ENCODE results near the gene LSM4. TPM values are rescaled to one million over a fixed set of nuclear protein-coding genes. Genes with fewer than 3 reads are reported as not detected.
"Not testable (repeated sequence)": the region's sequence is repeated elsewhere in the genome, so short reads cannot be mapped to it uniquely, and the experiment has no call there.

LSM4 gene
- polyA plus RNA-seq, 1 donor from 2014 or later, result 137 TPM

DNA sequence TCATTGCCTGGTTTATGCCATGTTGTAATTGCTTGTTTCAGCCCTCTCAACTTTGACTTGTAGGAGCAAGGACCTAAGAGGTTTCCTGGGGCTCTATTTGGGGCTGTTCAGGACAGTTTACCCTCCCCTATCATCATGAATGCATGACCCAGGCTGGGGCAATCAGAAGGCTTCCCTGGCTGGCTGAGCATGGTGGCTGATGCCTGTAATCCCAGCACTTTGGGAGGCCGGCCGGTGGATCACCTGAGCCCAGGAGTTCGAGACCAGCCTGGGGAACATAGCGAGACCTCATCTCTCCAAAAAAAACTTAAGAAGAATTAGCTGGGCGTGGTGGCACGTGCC is 6.1 kb upstream of the LSM4 start:
- H3K4me1 Mint-ChIP-seq, result peaks cover 6 to 7% (median 6%) of the 10 kb centered on the region in 3 donors
- H3K27ac Mint-ChIP-seq, result peak overlapping the region in 1 of 3 donors; percentile 57
- peak overlapping the region in 1 of 4 donors; percentile 49 for H3K4me3 Mint-ChIP-seq
- H3K27me3 Mint-ChIP-seq, result peaks cover 4% of the 10 kb centered on the region
- H3K36me3 Mint-ChIP-seq, result no peaks in the 10 kb centered on the region
- H3K9me3 Mint-ChIP-seq, result no peaks in the 10 kb centered on the region

DNA sequence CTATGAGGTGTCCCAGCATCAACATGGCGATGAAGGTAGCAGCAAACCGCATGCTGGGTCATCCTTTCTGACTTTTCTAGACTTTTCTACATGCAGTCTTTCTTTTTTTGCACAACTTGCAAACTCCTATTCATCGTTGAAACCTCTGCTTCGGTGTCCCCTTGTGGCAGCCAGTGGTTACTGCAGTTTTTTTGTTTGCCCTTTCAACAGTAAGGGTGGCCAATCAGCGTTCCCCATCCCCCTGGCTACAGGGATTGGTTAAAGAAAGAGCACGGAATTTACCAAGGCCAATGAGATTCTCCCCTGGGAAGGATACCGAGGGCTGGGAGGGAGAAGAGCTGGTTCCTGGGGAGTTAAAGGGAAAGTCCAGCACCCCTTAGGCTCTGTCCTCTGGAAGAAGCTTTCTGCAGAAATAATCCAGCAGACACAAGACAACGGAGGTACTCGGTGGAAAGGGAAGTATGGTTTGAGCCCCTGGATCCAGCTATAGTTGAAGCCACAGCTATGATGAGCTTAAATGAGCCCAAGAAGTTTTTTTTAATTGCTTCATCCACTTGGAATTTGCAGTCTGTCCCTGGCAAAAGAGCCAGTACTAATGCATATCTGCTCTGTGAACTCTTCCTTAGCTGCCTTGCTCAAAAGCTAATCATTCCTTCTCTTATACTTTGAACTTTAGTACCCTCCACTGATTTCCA is 5.6 kb upstream of the LSM4 start:
- peak overlapping the region in 2 of 3 donors; percentile 11 to 57 for H3K27ac Mint-ChIP-seq

DNA sequence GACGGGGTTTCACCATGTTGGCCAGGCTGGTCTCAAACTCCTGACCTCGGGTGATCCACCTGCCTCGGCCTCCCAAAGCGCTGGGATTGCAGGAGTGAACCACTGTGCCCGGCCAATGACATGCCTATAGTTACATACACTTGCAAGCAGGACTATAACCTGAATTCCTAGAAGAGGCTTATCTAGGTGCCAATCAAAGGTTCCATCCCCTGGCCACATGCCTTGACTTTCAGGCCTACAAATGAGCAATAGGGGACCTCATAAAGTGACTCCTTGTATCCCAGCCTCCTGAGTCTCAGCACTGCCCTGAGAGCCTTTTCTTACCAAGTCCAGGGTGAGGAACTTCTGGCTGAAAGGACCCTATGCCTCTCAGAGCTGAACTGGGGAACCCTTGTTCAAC is 3.9 kb upstream of the LSM4 start:
- Mint-ChIP-seq H3K4me1 (peaks cover 19 to 22% (median 20%) of the 10 kb centered on the region in 3 donors), H3K36me3 (no peaks in the 10 kb centered on the region), H3K9me3 (no peaks in the 10 kb centered on the region), H3K27ac (no peak overlapping the region), H3K4me3 (no peak overlapping the region), H3K27me3 (peaks cover 2% of the 10 kb centered on the region)

More for the DNA sequence above, 5.6 kb upstream of the LSM4 start:
- no peaks in the 10 kb centered on the region for H3K36me3 Mint-ChIP-seq
- peak overlapping the region; percentile 6 to 51 (median 34) for H3K4me3 Mint-ChIP-seq
- peaks cover 7 to 10% (median 9%) of the 10 kb centered on the region in 3 donors for H3K4me1 Mint-ChIP-seq
- H3K27me3 Mint-ChIP-seq, result peaks cover 4% of the 10 kb centered on the region
- no peaks in the 10 kb centered on the region for H3K9me3 Mint-ChIP-seq

DNA sequence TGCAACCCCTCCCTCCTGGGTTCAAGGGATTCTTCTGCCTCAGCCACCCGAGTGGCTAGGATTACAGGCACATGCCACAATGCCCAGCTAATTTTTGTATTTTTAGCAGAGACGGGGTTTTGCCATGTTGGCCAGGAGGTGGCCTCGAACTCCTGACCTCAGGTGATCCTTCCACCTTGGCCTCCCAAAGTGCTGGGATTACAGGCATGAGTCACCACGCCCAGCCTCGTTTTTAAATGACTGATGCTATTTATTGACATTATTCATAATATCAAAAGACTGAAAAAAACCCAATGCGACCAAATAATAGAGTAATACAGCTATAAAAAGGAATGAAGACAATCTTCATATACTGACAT is 1.5 kb upstream of the LSM4 start:
- not testable (repeated sequence) for H3K27me3 Mint-ChIP-seq, H3K9me3 Mint-ChIP-seq, H3K27ac Mint-ChIP-seq, H3K4me3 Mint-ChIP-seq, H3K36me3 Mint-ChIP-seq
- peaks cover 30 to 33% (median 32%) of the 10 kb centered on the region in 3 donors for H3K4me1 Mint-ChIP-seq

DNA sequence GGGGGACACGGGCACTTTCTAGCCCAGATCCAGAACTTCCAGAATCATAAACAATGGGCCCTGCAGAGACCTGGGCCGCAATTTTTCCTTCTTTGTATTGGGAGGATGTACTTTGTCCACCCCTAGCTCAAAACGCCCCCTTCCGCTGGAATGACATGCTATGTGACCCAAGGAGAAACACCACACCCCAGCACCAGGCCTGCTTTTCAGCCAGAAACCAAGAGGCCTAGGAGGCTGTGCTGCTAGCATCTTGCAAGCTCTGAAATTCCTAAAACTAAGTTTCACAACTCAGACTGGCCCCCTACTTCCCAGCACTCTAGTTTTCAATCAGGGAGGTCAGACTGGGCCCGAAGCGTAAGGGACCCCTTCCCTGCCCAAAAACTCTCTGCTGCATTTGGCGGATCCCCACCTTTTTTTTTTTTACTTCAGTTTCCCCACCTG is 538 bp downstream of the LSM4 start:
- peaks cover 27 to 33% (median 31%) of the 10 kb centered on the region in 3 donors for H3K4me1 Mint-ChIP-seq
- H3K36me3 Mint-ChIP-seq, result no peaks in the 10 kb centered on the region
- peak overlapping the region; percentile 73 to 85 (median 82) for H3K27ac Mint-ChIP-seq
- H3K4me3 Mint-ChIP-seq, result peak overlapping the region; percentile 59 to 93 (median 87)
- no peaks in the 10 kb centered on the region for H3K27me3 Mint-ChIP-seq
- no peaks in the 10 kb centered on the region for H3K9me3 Mint-ChIP-seq

DNA sequence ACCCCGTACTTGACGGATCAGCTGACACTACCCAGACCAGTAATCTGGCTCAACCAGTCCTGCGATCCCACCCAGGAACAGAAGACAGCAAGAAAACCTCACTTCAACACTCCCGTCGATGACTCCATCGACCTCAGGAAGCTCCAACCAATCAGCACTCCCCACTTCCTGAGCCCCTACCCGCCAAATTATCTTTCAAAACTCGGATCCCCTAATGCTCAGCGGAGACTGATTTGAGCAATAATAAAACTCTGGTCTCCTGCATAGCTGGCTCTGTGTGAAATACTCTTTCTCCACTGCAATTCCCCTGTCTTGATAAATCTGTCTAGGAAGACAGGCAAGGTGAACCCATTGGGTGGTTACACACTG is 1.2 kb downstream of the LSM4 start:
- no peaks in the 10 kb centered on the region for H3K9me3 Mint-ChIP-seq
- no peaks in the 10 kb centered on the region for H3K27me3 Mint-ChIP-seq
- H3K4me1 Mint-ChIP-seq, result peaks cover 27 to 33% (median 31%) of the 10 kb centered on the region in 3 donors
- peak overlapping the region; percentile 59 to 93 (median 87) for H3K4me3 Mint-ChIP-seq
- no peaks in the 10 kb centered on the region for H3K36me3 Mint-ChIP-seq
- H3K27ac Mint-ChIP-seq, result peak overlapping the region in 2 of 3 donors; percentile 82 to 85

DNA sequence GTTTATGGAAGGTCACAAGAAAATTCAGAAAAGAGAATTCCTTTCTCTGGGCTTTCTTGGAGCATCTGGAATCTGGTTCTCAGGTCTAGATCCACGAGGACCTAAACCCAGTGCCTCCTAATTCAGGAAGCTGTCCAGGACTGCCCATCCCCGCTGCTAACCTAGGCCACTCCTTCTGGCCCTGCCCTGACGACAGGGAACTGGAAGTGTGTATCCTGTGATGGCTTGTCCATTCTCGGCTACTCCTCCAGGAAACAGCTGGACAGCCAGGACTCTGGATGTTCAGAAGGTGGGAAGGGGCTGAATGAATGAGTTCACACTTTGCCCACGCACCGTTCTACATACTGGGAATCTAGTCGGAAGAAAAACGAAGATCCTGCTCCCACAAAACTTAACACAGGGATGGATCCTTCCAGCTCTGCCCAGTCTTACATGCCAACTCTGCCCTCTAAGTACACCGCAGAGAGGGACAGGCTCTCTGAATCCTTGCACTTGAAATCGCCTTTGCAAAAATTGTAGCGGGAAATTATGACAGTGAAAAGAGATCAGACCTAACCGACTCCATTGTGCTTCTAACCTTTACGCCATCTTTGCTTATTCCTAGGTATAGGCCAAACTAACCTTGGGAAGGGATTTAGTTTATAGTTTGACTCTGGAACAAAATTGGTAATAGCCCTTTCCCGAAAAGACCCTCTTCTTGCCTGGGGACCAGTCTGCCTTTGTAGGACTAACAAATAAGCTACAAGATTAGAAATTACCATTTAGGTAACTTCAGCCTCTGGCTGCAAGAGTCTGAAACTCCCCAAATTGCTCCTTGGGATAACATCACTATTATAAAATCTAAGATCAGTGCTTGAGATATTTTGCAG is 1.8 kb downstream of the LSM4 start:
- H3K27me3 Mint-ChIP-seq, result no peaks in the 10 kb centered on the region
- H3K36me3 Mint-ChIP-seq, result no peaks in the 10 kb centered on the region
- H3K27ac Mint-ChIP-seq, result peak overlapping the region in 2 of 3 donors; percentile 82 to 85
- H3K4me1 Mint-ChIP-seq, result peaks cover 29 to 34% (median 32%) of the 10 kb centered on the region in 3 donors
- peak overlapping the region; percentile 54 to 91 (median 64) for H3K4me3 Mint-ChIP-seq
- no peaks in the 10 kb centered on the region for H3K9me3 Mint-ChIP-seq

DNA sequence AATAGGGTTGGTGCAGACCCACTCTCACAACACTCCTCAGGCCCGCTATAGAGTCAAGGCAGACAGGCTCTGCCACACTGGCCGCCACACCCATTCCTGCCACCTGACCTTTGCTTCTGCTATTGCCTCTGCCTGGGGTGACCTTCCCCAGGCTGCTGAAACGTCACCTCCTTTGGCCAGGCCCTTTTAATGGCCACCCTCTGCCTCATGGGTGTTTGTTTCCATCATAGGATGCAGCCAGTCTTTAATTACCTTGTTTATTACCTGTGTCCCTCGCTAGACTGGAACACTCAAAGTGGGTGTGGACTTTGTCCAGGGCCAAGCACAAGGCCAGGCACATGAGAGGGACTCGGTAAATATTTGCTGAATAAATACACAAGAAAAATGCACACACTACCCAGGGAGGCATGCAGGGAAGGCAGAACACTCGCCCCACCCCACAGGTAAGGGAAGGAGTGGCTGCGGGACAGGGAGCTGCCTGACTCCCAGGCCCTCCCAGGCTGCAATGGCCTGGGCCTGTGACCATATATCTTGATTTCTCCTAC is 3.2 kb downstream of the LSM4 start:
- no peaks in the 10 kb centered on the region for H3K27me3 Mint-ChIP-seq
- no peaks in the 10 kb centered on the region for H3K36me3 Mint-ChIP-seq
- peak overlapping the region in 1 of 3 donors; percentile 74 for H3K27ac Mint-ChIP-seq
- H3K9me3 Mint-ChIP-seq, result no peaks in the 10 kb centered on the region
- peaks cover 33 to 41% (median 34%) of the 10 kb centered on the region in 3 donors for H3K4me1 Mint-ChIP-seq
- peak overlapping the region in 2 of 4 donors; percentile 59 to 60 for H3K4me3 Mint-ChIP-seq

DNA sequence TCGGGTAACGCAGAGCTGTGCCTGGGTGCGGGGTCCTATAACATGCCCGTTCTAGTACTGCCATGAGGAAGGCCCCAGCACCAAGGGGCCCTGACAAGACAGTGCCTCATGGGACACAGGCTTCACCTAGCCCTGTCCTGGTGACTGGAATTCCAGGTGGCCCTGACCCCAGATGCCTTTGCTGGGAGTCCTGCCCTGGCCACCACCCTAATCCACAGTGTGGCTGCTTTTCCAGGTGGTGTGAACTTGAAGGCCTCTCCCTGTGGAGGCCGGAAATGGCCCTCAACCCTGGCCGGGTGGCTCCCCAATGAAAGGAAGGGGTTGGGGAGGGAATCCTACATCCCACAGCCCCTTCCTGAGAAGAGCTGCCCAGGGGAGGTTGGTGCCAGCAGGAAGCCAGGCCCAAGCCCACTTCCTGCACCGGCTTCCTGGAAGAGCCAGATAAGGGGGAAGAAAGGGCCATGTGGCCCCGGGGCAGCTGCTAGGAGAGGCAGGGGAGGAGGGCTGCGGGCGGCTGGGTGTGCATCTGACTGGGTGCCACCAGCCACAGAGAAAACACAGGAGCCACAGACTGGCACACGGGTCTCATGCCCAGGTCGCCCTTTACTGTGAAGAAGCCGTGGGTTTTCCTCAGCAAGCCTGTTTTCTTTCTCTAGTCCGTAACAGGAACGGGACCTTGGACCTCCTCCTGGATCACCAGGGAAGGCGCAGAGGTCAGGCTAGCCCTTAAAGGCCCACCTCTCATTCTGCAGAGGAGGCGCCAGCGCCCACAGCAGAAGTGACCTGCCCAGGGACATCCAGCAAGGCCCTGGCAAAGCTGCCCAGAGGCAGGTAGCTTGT is 4.7 kb downstream of the LSM4 start:
- H3K4me3 Mint-ChIP-seq, result peak overlapping the region in 2 of 4 donors; percentile 12 to 59
- H3K9me3 Mint-ChIP-seq, result no peaks in the 10 kb centered on the region
- peaks cover 26 to 36% (median 28%) of the 10 kb centered on the region in 3 donors for H3K4me1 Mint-ChIP-seq
- H3K27ac Mint-ChIP-seq, result peak overlapping the region; percentile 16 to 53 (median 47)
- no peaks in the 10 kb centered on the region for H3K36me3 Mint-ChIP-seq
- no peaks in the 10 kb centered on the region for H3K27me3 Mint-ChIP-seq

DNA sequence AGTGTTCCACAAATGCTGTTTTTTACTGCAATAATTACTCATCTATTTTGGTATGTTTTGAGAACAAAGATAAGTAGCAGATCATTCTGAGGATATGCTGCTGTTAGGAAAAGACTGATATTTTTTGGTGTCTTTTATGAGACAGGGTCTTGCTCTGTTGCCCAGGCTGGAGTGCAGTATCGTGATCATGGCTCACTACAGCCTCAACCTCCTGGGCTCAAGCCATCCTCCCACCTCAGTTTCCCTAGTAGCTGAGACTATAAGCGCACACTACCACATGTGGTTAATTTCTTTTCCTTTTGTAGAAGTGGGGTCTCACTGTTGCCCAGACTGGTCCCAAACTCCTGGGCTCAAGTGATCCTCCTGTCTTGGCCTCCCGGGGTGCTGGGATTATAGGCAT is 9.5 kb downstream of the LSM4 start:
- peak overlapping the region in 1 of 3 donors; percentile 51 for H3K27ac Mint-ChIP-seq
- no peaks in the 10 kb centered on the region for H3K9me3 Mint-ChIP-seq
- no peaks in the 10 kb centered on the region for H3K27me3 Mint-ChIP-seq
- H3K4me3 Mint-ChIP-seq, result no peak overlapping the region
- no peaks in the 10 kb centered on the region for H3K36me3 Mint-ChIP-seq
- H3K4me1 Mint-ChIP-seq, result peaks cover 6 to 14% (median 8%) of the 10 kb centered on the region in 3 donors

DNA sequence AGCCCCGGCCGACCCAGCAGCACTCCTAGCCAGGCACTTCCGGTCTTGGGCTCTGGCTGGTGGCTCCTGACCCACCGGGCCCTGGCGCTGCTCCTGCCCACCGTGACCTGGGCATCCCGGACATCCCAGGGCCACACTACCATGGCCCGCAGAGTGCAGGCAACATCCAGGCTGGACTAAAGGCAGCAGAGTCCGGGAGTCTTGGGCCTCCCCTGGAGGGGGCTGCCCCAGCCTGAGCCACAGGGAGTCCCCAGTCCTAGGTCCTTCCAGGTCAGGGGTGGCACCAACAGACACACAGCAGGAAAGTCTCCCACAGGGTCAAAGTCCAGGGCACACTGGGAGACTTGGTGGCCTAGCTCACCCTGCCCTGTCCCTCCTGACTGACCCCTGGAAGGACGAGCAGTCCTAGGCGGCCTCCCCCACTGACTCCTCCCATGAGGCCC is 10.8 kb downstream of the LSM4 start:
- Mint-ChIP-seq H3K4me1 (peaks cover 9 to 12% (median 10%) of the 10 kb centered on the region in 3 donors), H3K36me3 (peaks cover 2% of the 10 kb centered on the region), H3K27ac (no peak overlapping the region), H3K4me3 (no peak overlapping the region), H3K9me3 (no peaks in the 10 kb centered on the region), H3K27me3 (no peaks in the 10 kb centered on the region)

DNA sequence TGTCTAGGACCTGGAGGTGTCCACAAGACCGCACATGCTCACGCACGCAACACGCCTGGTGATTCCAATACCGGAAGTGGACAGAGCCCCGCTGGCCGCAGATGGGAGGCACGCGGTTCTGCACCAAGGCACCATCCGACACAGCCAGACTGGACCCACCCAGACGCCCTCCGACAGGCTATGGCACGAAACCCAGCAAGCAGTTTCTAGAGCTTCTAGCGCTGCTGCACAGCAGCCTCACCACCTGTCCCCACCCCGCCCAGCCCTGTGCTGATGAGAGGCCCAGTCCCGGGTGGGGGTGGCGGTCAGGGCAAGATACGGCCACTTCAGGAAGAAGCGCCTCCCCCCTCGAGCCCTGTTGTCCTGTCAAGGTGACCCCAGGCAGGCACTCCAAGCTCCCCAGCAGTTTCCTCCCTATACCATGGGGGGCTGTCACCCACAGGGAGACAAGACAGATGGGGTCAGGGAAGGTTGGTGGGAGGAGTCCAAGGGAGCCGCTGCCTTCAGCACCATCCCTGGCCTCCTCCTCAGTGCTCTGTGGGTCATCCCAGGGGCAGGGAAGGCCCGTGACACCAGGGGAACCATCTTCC is 11.3 kb downstream of the LSM4 start:
- H3K9me3 Mint-ChIP-seq, result no peaks in the 10 kb centered on the region
- peaks cover 13 to 17% (median 13%) of the 10 kb centered on the region in 3 donors for H3K4me1 Mint-ChIP-seq
- H3K4me3 Mint-ChIP-seq, result no peak overlapping the region
- no peaks in the 10 kb centered on the region for H3K27me3 Mint-ChIP-seq
- peak overlapping the region in 1 of 3 donors; percentile 56 for H3K27ac Mint-ChIP-seq
- peaks cover 2% of the 10 kb centered on the region for H3K36me3 Mint-ChIP-seq

DNA sequence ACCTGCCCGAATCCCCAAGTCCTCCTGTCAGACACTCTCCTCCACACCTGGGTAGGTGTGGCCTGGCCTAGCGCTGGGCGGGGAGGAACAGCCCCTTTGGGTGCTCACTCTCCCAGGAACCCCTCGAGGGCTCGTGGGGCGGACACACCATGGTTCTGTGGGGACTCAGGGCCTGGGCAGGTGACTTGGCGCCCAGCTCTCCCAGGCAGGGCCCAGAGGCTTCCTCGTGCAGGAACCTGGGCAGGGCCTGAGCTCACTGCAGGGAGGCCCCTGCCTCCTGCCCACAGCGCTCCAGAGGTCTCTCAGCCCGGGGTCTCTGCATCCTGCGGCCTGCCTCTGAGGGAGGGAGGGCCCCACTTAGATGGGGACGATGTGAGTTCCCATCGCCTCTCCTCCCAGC is 11.9 kb downstream of the LSM4 start:
- peaks cover 2% of the 10 kb centered on the region for H3K36me3 Mint-ChIP-seq
- H3K27me3 Mint-ChIP-seq, result no peaks in the 10 kb centered on the region
- H3K4me1 Mint-ChIP-seq, result peaks cover 12 to 21% (median 15%) of the 10 kb centered on the region in 3 donors
- no peak overlapping the region for H3K4me3 Mint-ChIP-seq
- no peaks in the 10 kb centered on the region for H3K9me3 Mint-ChIP-seq
- peak overlapping the region in 1 of 3 donors; percentile 85 for H3K27ac Mint-ChIP-seq
